ENCODE measurements around the gene ZFPM1.

The ZFPM1 gene

DNA sequence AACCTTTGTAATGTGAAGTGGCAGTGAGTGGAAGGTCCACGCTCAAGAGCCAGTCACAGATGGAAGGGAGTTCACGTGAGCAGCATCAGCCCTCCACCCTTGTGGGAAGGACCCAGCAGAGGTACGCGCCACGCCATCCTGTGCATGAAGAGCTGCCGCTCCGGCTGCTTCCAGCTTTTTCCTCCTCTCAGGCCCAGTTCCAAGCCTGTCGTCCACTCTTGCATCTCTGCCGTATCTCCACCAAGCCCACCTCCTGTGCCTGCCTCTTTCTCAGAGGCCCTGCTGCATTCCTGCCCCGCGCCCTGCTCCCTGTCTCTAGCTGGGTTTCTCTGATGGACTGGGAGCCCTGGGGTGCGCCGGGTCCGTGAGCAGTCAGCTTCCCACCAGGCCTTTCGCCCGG lies 127.3 kb downstream of the ZFPM1 start:
- no peak for DNase-seq

DNA sequence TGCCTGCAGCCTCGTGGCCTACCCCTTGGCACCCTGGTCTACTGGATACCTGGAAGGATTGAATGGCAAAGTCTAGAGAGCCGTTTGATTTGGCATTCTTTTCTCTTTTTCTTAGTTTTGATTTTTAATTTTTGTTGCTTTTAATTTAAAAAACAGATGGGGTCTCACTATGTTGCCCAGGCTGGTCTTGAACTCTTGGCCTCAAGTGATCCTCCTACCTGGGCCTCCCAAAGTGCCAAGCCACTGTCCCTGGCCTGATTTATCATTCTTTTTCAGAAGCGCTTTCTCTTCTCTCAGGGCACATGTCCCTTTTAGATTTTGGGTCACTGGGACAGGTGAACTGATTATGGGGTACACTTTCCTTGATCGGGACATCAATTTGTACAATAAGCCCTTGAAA lies 128.0 kb downstream of the ZFPM1 start:
- no peak for DNase-seq

DNA sequence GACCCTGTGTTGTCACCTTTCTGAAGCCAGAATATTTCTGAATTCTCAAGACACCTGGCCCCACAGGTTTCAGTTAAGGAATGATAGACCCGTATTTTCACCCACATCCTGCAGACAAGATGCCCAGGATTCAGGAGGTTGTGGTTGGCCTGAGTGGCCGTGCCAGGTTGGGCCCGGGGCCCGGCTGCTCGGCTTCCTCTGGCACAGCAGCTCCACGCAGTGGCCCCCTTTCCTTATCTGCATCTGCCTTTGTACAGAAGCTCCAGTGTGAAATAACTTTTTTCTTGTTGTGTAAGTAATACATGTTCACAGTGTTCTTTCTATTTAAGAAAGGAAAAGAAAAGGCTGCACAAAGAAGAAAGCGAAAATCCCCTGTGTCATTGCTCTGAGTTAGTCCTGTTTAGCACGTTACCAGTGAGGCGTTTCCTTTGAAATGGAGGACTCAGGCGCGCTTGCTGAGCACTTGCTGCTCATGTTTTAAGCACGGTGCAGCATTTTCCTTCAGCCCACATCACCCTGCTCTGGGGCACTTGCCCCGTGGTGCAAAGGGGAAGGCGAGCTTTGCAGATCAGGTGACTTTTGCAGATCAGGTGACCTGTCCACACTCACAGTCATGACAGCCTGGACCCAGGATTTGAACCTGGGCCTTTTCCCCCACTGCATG lies 130.0 kb downstream of the ZFPM1 start:
- no peak for DNase-seq

DNA sequence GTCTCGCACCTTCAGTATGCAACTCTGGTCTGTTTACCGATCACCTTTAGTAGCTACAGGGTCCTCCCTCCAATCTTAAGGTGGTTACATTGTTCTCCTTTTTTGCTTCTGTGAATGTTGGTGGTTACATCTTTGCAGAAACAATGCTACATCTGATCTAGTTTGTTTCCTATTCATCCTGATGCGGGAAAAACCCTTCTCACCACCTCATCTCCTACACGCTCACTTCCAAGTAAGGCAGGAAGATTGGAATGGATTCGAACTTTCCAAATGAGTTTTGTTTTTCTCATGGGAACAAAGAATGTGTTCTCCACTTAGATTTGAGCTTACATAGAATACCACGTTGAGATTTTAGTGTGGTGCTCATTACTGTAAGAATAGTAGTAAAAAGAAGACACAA lies 131.6 kb downstream of the ZFPM1 start:
- DNase-seq: no peak

DNA sequence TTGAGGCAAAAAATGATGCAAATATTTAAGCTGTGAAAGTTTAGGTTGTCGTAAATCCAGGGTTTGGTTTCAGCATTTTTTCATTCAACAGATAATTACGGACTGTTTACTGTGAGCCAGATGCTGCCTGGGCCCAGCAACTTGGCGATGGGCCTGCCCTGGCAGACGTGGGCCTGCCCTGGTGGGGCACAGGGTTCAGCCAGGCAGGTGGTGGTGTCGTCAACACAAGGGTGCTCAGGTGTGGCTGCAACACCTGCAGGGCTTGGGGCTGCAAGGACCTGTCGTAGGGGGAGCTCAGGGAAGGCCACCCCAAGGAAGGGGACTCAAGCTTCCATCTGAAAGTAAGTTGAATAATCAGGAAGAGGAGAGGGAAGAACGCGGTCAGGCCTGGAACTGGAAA lies 132.2 kb downstream of the ZFPM1 start:
- no peak for DNase-seq

DNA sequence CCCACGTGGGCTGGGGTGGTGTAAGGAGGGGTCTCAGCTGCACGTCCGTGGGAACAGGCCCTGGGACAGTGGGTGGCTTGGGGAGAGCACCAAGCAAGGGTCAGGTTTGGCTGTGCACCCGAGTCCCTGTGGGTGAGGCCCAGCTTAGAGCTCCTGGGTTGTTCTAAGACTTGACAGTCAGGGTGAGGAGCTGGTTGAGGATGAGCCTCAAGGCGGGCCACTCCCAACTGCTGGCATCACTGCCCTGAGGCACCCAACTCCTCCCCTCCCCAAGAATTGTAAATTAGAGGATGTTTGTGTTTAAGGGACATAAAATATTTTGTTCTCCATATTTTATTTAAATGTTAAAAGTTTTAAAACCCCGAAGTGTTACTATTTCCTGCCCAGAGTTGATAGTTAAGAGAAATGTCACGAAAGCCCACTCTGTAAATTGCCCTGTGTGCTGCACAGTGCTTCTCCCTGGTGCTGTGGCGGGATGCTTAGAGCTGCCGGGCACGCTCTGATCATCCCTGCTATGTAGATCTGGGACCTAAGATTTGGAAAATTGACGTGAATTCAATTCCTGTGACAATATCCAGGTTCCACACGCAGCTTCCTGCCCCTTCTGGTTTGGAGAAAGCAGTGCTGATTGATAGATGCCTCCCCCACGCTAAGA lies 133.0 kb downstream of the ZFPM1 start:
- DNase-seq: no peak
